ENCODE results near the gene ASB11. TPM values are rescaled to one million over a fixed set of nuclear protein-coding genes. Genes with fewer than 3 reads are reported as not detected.
A peak's percentile ranks its signal among the peaks of the same experiment; 100 is the strongest.

ASB11 gene
- total and polyA plus RNA-seq, 10 donors = not detected

DNA sequence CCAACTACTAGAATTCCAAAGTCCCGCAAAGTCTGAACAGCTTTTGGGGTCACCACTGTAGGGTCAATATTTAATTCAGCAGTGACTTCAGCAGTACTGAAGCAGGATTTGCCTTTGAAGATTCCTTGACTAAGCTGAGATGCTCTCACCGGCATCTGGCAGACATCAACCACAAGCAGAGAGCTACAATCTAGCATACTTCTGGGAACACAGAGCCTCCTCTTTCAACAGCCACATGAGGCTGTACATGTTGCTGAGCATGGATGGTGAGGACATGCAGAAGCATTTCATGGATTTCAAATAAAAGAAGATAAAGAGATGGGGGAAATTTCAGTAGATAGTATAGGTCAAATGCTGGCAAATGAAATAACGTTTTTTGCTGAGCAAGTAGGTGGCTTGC is 6.6 kb upstream of the ASB11 start:
- Histone ChIP-seq H3K27ac (peak overlapping the region in 3 of 8 donors; percentile 26 to 51 (median 32)), H3K4me1 (no peaks in the 10 kb centered on the region), H3K36me3 (peaks cover 0 to 50% (median 11%) of the 10 kb centered on the region in 6 donors), H3K4me3 (no peak overlapping the region), H3K9me3 (no peaks in the 10 kb centered on the region), H3K27me3 (replicated peaks in 1 of 7) (no peaks in the 10 kb centered on the region)
- intact Hi-C loops (cut with DNase I; ENCODE audit: low total_unique reads) = no loop called here
- WGBS, 5 donors = 69 to 90% (median 88%) methylated on average over 3 of the region's 3 CpGs
- TF ChIP-seq POLR2AphosphoS5 (IDR thresholded peaks at IDR 0.05) (no peak), POLR2A (IDR thresholded peaks at IDR 0.05) (no peak)
- TF ChIP-seq, protein P1, sequence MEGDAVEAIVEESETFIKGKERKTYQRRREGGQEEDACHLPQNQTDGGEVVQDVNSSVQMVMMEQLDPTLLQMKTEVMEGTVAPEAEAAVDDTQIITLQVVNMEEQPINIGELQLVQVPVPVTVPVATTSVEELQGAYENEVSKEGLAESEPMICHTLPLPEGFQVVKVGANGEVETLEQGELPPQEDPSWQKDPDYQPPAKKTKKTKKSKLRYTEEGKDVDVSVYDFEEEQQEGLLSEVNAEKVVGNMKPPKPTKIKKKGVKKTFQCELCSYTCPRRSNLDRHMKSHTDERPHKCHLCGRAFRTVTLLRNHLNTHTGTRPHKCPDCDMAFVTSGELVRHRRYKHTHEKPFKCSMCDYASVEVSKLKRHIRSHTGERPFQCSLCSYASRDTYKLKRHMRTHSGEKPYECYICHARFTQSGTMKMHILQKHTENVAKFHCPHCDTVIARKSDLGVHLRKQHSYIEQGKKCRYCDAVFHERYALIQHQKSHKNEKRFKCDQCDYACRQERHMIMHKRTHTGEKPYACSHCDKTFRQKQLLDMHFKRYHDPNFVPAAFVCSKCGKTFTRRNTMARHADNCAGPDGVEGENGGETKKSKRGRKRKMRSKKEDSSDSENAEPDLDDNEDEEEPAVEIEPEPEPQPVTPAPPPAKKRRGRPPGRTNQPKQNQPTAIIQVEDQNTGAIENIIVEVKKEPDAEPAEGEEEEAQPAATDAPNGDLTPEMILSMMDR (IDR thresholded peaks at IDR 0.05 in 8 of 11, conservative IDR thresholded peaks at IDR 0.05 in 3 of 11) = no peak
- no peak for DNase-seq

DNA sequence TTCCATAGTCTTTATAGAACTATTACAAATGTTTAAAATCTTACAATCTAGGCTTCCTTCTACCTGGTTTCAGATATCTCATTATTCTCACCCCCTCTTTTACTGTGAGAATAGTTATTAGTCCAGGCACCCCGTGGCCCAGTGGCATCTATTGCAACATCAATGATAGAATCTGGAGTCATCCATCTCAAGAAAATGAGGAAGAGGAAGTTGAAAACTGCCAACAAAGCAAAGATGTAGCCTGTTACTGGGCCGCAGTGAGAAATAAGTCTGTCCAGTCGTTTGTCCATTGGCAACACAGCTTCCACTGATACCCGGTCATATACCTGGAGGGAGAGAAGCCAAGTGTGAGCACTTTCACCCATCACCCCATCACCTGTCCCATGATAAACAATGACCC is 6.0 kb upstream of the ASB11 start:
- TF ChIP-seq POLR2A (IDR thresholded peaks at IDR 0.05) = no peak
- peak in 1 of 3 donors; percentile 4 for TF ChIP-seq POLR2AphosphoS5 (IDR thresholded peaks at IDR 0.05)
- H3K27me3 ChIP-seq (replicated peaks in 1 of 7) = no peaks in the 10 kb centered on the region
- H3K36me3 ChIP-seq = peaks cover 0 to 50% (median 11%) of the 10 kb centered on the region in 6 donors
- no peak for DNase-seq
- 43 to 68% (median 61%) methylated on average over 4 of the region's 4 CpGs for WGBS, 5 donors
- no peaks in the 10 kb centered on the region for H3K9me3 ChIP-seq
- no peak overlapping the region for H3K4me3 ChIP-seq
- no peaks in the 10 kb centered on the region for H3K4me1 ChIP-seq
- intact Hi-C loops (cut with DNase I; ENCODE audit: low total_unique reads) = no loop called here
- H3K27ac ChIP-seq = peak overlapping the region in 3 of 8 donors; percentile 26 to 51 (median 32)

DNA sequence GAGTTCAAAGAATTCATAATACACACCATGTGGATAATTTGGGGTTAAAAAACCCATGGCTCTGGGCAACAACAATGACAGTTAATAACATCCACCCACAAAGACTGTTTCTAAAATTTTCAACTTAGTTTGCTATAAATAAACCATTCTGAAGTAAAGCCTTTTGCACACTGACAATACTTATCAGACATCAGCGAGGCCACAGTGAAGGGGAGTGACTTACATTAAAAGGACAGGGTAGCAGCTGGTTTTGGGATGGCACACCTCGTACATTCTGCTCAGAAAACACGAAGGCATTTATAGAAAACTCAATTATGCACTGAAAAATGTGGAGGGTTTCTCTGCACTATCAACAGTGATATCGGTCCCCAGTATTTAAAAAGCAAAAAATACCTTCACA is 4.9 kb upstream of the ASB11 start:
- WGBS, 5 donors = 72 to 93% (median 84%) methylated on average over 4 of the region's 4 CpGs
- TF ChIP-seq POLR2A (IDR thresholded peaks at IDR 0.05) (no peak), POLR2AphosphoS5 (IDR thresholded peaks at IDR 0.05) (no peak)
- TF ChIP-seq, protein P1 (IDR thresholded peaks at IDR 0.05 in 8 of 11, conservative IDR thresholded peaks at IDR 0.05 in 3 of 11) = no peak
- Histone ChIP-seq H3K4me1 (no peaks in the 10 kb centered on the region), H3K9me3 (no peaks in the 10 kb centered on the region), H3K36me3 (peaks cover 0 to 50% (median 11%) of the 10 kb centered on the region in 6 donors), H3K27me3 (replicated peaks in 1 of 7) (no peaks in the 10 kb centered on the region), H3K4me3 (no peak overlapping the region), H3K27ac (no peak overlapping the region)
- no peak for DNase-seq
- intact Hi-C loops (cut with DNase I; ENCODE audit: low total_unique reads) = no loop called here

DNA sequence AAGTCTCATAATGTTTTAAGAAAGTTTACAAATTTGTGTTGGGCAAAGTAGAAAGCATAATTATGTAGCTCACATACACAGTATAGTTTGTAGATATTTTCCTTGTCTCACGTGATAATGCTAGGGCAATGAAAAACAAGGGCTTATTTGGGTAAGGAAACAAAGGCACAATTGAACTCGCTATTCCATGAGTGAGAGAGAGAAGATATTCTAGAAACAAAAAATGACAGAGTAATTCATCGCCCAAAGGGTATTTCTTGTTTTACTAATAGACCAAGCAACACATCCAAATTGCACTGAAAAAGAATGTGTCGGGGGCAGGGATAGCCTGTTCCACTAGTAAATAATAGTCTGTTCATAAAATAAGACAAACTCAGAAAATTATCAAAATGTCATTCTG is 3.6 kb upstream of the ASB11 start:
- intact Hi-C loops (cut with DNase I; ENCODE audit: low total_unique reads) = no loop called here
- H3K27ac ChIP-seq = no peak overlapping the region
- no peak overlapping the region for H3K4me3 ChIP-seq
- H3K36me3 ChIP-seq = peaks cover 0 to 41% (median 4%) of the 10 kb centered on the region in 6 donors
- H3K27me3 ChIP-seq (replicated peaks in 1 of 7) = no peaks in the 10 kb centered on the region
- no peaks in the 10 kb centered on the region for H3K9me3 ChIP-seq
- no peak for DNase-seq
- 83 to 96% (median 94%) methylated on average over 4 of the region's 4 CpGs for WGBS, 5 donors
- TF ChIP-seq, protein P1 (IDR thresholded peaks at IDR 0.05 in 8 of 11, conservative IDR thresholded peaks at IDR 0.05 in 3 of 11) = no peak
- TF ChIP-seq POLR2A (IDR thresholded peaks at IDR 0.05) (no peak), POLR2AphosphoS5 (IDR thresholded peaks at IDR 0.05) (no peak)
- H3K4me1 ChIP-seq = no peaks in the 10 kb centered on the region

DNA sequence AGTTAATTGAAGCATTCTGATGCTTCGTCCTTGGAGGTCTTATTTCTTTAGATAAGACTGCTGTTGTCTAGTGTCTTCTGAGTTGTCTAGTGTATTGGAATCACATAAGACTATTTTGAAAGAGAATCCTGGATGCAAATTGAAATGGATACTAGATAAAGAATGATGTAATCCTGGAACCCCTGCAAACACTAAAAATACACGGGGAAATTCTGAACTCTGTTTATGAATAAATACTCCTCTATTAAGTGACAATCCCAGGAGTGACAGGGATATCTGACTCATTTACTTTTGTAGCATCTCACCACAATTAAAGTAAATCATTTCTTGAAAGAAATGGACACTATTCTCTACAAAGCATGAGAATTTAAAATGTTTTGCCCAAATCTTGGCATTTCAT is 968 bp downstream of the ASB11 start:
- Histone ChIP-seq H3K36me3 (no peaks in the 10 kb centered on the region), H3K9me3 (no peaks in the 10 kb centered on the region), H3K4me3 (no peak overlapping the region), H3K27me3 (replicated peaks in 1 of 7) (no peaks in the 10 kb centered on the region), H3K4me1 (no peaks in the 10 kb centered on the region), H3K27ac (no peak overlapping the region)
- 49 to 74% (median 72%) methylated on average over 2 of the region's 2 CpGs for WGBS, 5 donors
- DNase-seq = no peak
- intact Hi-C loops (cut with DNase I; ENCODE audit: low total_unique reads) = no loop called here
- TF ChIP-seq POLR2A (IDR thresholded peaks at IDR 0.05) (no peak), POLR2AphosphoS5 (IDR thresholded peaks at IDR 0.05) (no peak)
- TF ChIP-seq, protein P1 (IDR thresholded peaks at IDR 0.05 in 8 of 11, conservative IDR thresholded peaks at IDR 0.05 in 3 of 11) = no peak

Data from spleen (tissue), 11 donors.